Liver (tissue), 9 donors: ENCODE measurements around the gene PHEX. TPM values are rescaled to one million over a fixed set of nuclear protein-coding genes. Genes with fewer than 3 reads are reported as not detected.

ENCODE experiments used
- DNase-seq: peaks from one replicate; pipeline ENCODE4 v3.0.0-alpha.2; 2017; ENCODE audit warnings: low spot score
- H3K27ac ChIP-seq, 2 donors: one replicate each; pipeline ENCODE4 v1.7.0; 2013; ENCODE audit warnings: inconsistent platforms in 2 of 2, low read length in 2 of 2, control low read depth in 1 of 2, low read depth in 1 of 2, mild to moderate bottlenecking in 1 of 2
- H3K27me3 ChIP-seq, 4 donors: one replicate each; pipeline versions ENCODE4 v1.6.1 to v1.7.0; 2013; ENCODE audit warnings: low read length in 3 of 4, inconsistent platforms in 1 of 4, mild to moderate bottlenecking in 1 of 4, moderate library complexity in 1 of 4; ENCODE audit not compliant: control insufficient read depth in 4 of 4, insufficient read depth in 4 of 4
- H3K36me3 ChIP-seq, 4 donors: one replicate each; pipeline versions ENCODE4 v1.6.1 to v1.7.0; 2013; ENCODE audit warnings: low read length in 3 of 4, mild to moderate bottlenecking in 3 of 4, low read depth in 1 of 4, moderate library complexity in 1 of 4; ENCODE audit not compliant: control insufficient read depth in 4 of 4, insufficient read depth in 3 of 4
- H3K4me1 ChIP-seq, 4 donors: one replicate each; pipeline versions ENCODE4 v1.6.1 to v1.7.0; 2013; ENCODE audit warnings: low read length in 3 of 4, mild to moderate bottlenecking in 3 of 4, moderate library complexity in 1 of 4; ENCODE audit not compliant: control insufficient read depth in 4 of 4, insufficient read depth in 4 of 4
- H3K4me3 ChIP-seq, 3 donors: one replicate each; pipeline versions ENCODE4 v1.6.1 to v1.7.0; 2013; ENCODE audit warnings: low read length in 3 of 3, control low read depth in 1 of 3, low read depth in 1 of 3, mild to moderate bottlenecking in 1 of 3
- H3K9ac ChIP-seq, 2 donors: one replicate each; pipeline ENCODE4 v1.7.0; 2013; ENCODE audit warnings: low read length in 2 of 2, mild to moderate bottlenecking in 2 of 2, moderate library complexity in 2 of 2, control low read depth in 1 of 2, low read depth in 1 of 2
- H3K9me3 ChIP-seq, 4 donors: one replicate each; pipeline versions ENCODE4 v1.6.1 to v1.7.0; 2013; ENCODE audit warnings: low read length in 3 of 4; ENCODE audit not compliant: control insufficient read depth in 4 of 4
- ATF3 ChIP-seq: IDR thresholded peaks from 2 replicates; pipeline ENCODE4 v1.6.1; 2016; ENCODE audit warnings: antibody characterized with exemption
- CTCF ChIP-seq: fragments of 150-350 bp; IDR thresholded peaks from 2 replicates; pipeline ENCODE4 v1.5.1; 2017; ENCODE audit warnings: improper control_type of control experiment, low read depth, low read length; ENCODE audit not compliant: missing input control
- EGR1 ChIP-seq, 2 donors: IDR thresholded peaks; 2 replicates each; pipeline ENCODE4 v1.6.1; 2016 to 2018; ENCODE audit warnings: antibody characterized with exemption in 2 of 2, low read depth in 2 of 2
- FOXA1 ChIP-seq: IDR thresholded peaks from 2 replicates; pipeline ENCODE4 v1.6.1; 2016; ENCODE audit warnings: antibody characterized with exemption
- FOXA2 ChIP-seq: IDR thresholded peaks from 2 replicates; pipeline ENCODE4 v1.6.1; 2016; ENCODE audit warnings: antibody characterized with exemption
- GABPA ChIP-seq, 2 donors: IDR thresholded peaks in 1 of 2; conservative IDR thresholded peaks in 1 of 2; 2 replicates each; pipeline ENCODE4 v1.6.1; 2016; ENCODE audit warnings: antibody characterized with exemption in 2 of 2, mild to moderate bottlenecking in 1 of 2, moderate library complexity in 1 of 2
- HNF4A ChIP-seq, 2 donors: conservative IDR thresholded peaks; 2 replicates each; pipeline ENCODE4 v1.6.1; 2016; ENCODE audit warnings: antibody characterized with exemption in 2 of 2, mild to moderate bottlenecking in 2 of 2
- HNF4G ChIP-seq: IDR thresholded peaks from 2 replicates; pipeline ENCODE4 v1.6.1; 2016; ENCODE audit warnings: antibody characterized with exemption
- JUND ChIP-seq, 2 donors: IDR thresholded peaks; 2 replicates each; pipeline ENCODE4 v1.6.1; 2016; ENCODE audit warnings: antibody characterized with exemption in 2 of 2
- MAX ChIP-seq: IDR thresholded peaks from 2 replicates; pipeline ENCODE4 v1.6.1; 2016; ENCODE audit warnings: antibody characterized with exemption
- NR2F2 ChIP-seq: IDR thresholded peaks from 2 replicates; pipeline ENCODE4 v1.6.1; 2016; ENCODE audit warnings: antibody characterized with exemption
- RAD21 ChIP-seq, 2 donors: IDR thresholded peaks; 2 replicates each; pipeline ENCODE4 v1.6.1; 2016; ENCODE audit warnings: antibody characterized with exemption in 2 of 2, mild to moderate bottlenecking in 2 of 2
- REST ChIP-seq: IDR thresholded peaks from 2 replicates; pipeline ENCODE4 v1.6.1; 2016; ENCODE audit warnings: antibody characterized with exemption, mild to moderate bottlenecking
- RXRA ChIP-seq, 2 donors: IDR thresholded peaks; 2 replicates each; pipeline ENCODE4 v1.6.1; 2017 to 2018; ENCODE audit warnings: antibody characterized with exemption in 2 of 2, mild to moderate bottlenecking in 1 of 2
- SP1 ChIP-seq: IDR thresholded peaks from 2 replicates; pipeline ENCODE4 v1.6.1; 2018; ENCODE audit warnings: antibody characterized with exemption, mild to moderate bottlenecking
- TAF1 ChIP-seq: conservative IDR thresholded peaks from 2 replicates; pipeline ENCODE4 v1.6.1; 2016; ENCODE audit warnings: antibody characterized with exemption, mild to moderate bottlenecking
- YY1 ChIP-seq: IDR thresholded peaks from 2 replicates; pipeline ENCODE4 v1.6.1; 2016; ENCODE audit warnings: antibody characterized with exemption, mild to moderate bottlenecking
- ZBTB33 ChIP-seq: IDR thresholded peaks from 2 replicates; pipeline ENCODE4 v1.6.1; 2016; ENCODE audit warnings: antibody characterized with exemption
- WGBS: extraction: QIAGEN DNeasy Blood & Tissue Kit; methylation state at CpG from one replicate; pipeline ENCODE4 v1.1.7; 2013; 5-methylcytosine and 5-hydroxymethylcytosine counted together
- polyA plus RNA-seq, 2 donors: library from polyadenylated mRNA; stranded (reverse) in 1 of 2; unstranded in 1 of 2; fragments of 200-250 nt in 1 of 2; fragments of >200 nt in 1 of 2; fragmentation: Nextera tagmentation in 1 of 2; extraction: Ambion mirVana in 1 of 2; gene quantifications; one replicate each; pipeline versions ENCODE4 v1.2.1 to v1.2.3, GENCODE V29; 2013 to 2015
- total RNA-seq, 2 donors: library from RNA; depleted of rRNA; stranded (reverse); fragments of >200 nt; gene quantifications; one replicate each; pipeline ENCODE4 v1.2.3, GENCODE V29; 2014
- donor health status: healthy.
- donor health status: healthy.
- donor health status: healthy.
- donor health status: healthy.
- donor health status: healthy.

PHEX gene
- total and polyA plus RNA-seq, 4 donors, result 0.01 to 0.14 (median 0.08) TPM; not detected in 1

- TF ChIP-seq NR2F2, result no peak
- no peak for TF ChIP-seq RAD21 (IDR thresholded peaks at IDR 0.05)
- TF ChIP-seq FOXA2, result no peak
- TF ChIP-seq CTCF, result no peak
- no peak for TF ChIP-seq EGR1 (IDR thresholded peaks at IDR 0.05; ENCODE audit: low read depth in 2 of 2)
- TF ChIP-seq ZBTB33, result no peak
- no peak for TF ChIP-seq ATF3
- TF ChIP-seq YY1, result no peak
- no peak for TF ChIP-seq SP1
- no peak for TF ChIP-seq TAF1
- TF ChIP-seq HNF4A (conservative IDR thresholded peaks at IDR 0.05), result no peak
- TF ChIP-seq RXRA (IDR thresholded peaks at IDR 0.05), result no peak
- TF ChIP-seq REST, result no peak
- no peak for TF ChIP-seq GABPA (IDR thresholded peaks at IDR 0.05 in 1 of 2, conservative IDR thresholded peaks at IDR 0.05 in 1 of 2)
- no peak for TF ChIP-seq MAX
- no peak for TF ChIP-seq JUND (IDR thresholded peaks at IDR 0.05)
- TF ChIP-seq FOXA1, result no peak
- no peak for TF ChIP-seq HNF4G
- no peak overlapping the region for H3K4me3 ChIP-seq
- WGBS, result 91% methylated on average over 1 of the region's 1 CpG
Observed at GRCh38 chrX:22097012-22097694, 65.0 kb downstream of the PHEX start.

More at GRCh38 chrX:22097012-22097694, 65.0 kb downstream of the PHEX start:
- H3K4me1 ChIP-seq, result no peaks in the 10 kb centered on the region
- H3K9ac ChIP-seq, result no peak overlapping the region
- no peaks in the 10 kb centered on the region for H3K36me3 ChIP-seq
- H3K27me3 ChIP-seq, result no peaks in the 10 kb centered on the region
- DNase-seq, result no peak
- H3K9me3 ChIP-seq, result no peaks in the 10 kb centered on the region
- no peak overlapping the region for H3K27ac ChIP-seq
